Endothelial cell of umbilical vein (primary cell): ENCODE results near the gene COQ8A. TPM values are rescaled to one million over a fixed set of nuclear protein-coding genes. Genes with fewer than 3 reads are reported as not detected.

Experiments used
- BruUV-seq: library from RNA; stranded (reverse); fragments of 400-500 nt; replicated peaks from 2 replicates; lab custom pipeline; 2021; lab: Mats Ljungman, UMichigan
- CTCF ChIA-PET: fragments of 300-600, 350-600 bp; sonication (Branson Sonifier 250); formaldehyde crosslinking; loops from one replicate; lab custom pipeline; 2021; ENCODE audit warnings: antibody characterized with exemption, inconsistent platforms; lab: Charles Lee
- POLR2A ChIA-PET: fragments of 300-600, 350-600 bp; sonication (Branson Sonifier 250); formaldehyde crosslinking; loops from one replicate; lab custom pipeline; 2021; ENCODE audit warnings: antibody characterized with exemption, inconsistent platforms; lab: Charles Lee
- DNase-seq: peaks from one replicate; pipeline ENCODE4 v3.0.0-alpha.2; 2011; ENCODE audit warnings: low read depth, low spot score
- FAIRE-seq: peaks from 2 replicates; lab custom pipeline; 2011; peaks lifted over from hg19 to GRCh38; lab: Jason Lieb, UNC
- H2AFZ ChIP-seq: 2 replicates; pipeline ENCODE4 v1.6.0; 2012; ENCODE audit warnings: low read depth, low read length, control low read depth, inconsistent platforms
- H3K27ac ChIP-seq: 2 replicates; pipeline ENCODE4 v1.5.1; 2011; ENCODE audit warnings: low read depth, mild to moderate bottlenecking, control low read depth, low read length, moderate library complexity; ENCODE audit not compliant: insufficient read depth
- H3K27me3 ChIP-seq, 2 experiments: 2 replicates each; pipeline versions ENCODE4 v1.6.0 to v1.6.1; 2011; ENCODE audit warnings: low read length in 2 of 2, mixed read lengths in 1 of 2; ENCODE audit not compliant: control insufficient read depth in 2 of 2, insufficient read depth in 2 of 2
- H3K36me3 ChIP-seq, 2 experiments: 2 replicates in 1 of 2; 3 replicates in 1 of 2; pipeline ENCODE4 v1.5.1; 2011; ENCODE audit warnings: low read length in 2 of 2, mild to moderate bottlenecking in 1 of 2, moderate library complexity in 1 of 2; ENCODE audit not compliant: control insufficient read depth in 2 of 2, insufficient read depth in 2 of 2; ENCODE audit errors: extremely low read depth in 1 of 2
- H3K4me1 ChIP-seq: 3 replicates; pipeline ENCODE4 v1.5.1; 2011; ENCODE audit warnings: mild to moderate bottlenecking, low read length; ENCODE audit not compliant: control insufficient read depth, insufficient read depth; ENCODE audit errors: extremely low read depth
- H3K4me2 ChIP-seq: 2 replicates; pipeline ENCODE4 v1.6.1; 2011; ENCODE audit warnings: low read length, control low read depth, mixed read lengths; ENCODE audit not compliant: insufficient read depth
- H3K4me3 ChIP-seq, 3 experiments: fragments of 200-600 bp in 1 of 3; sonication (generic), shearing (Covaris generic) in 1 of 3; replicated peaks in 1 of 3; 2 replicates each; pipeline ENCODE4 v1.5.1; 2011 to 2016; ENCODE audit warnings: control low read depth in 3 of 3, low read length in 3 of 3, mild to moderate bottlenecking in 2 of 3, inconsistent platforms in 1 of 3, low read depth in 1 of 3, moderate library complexity in 1 of 3; ENCODE audit not compliant: insufficient read depth in 1 of 3
- H3K79me2 ChIP-seq: 2 replicates; pipeline ENCODE4 v1.6.0; 2012; ENCODE audit warnings: low read length, inconsistent platforms; ENCODE audit not compliant: control insufficient read depth, insufficient read depth
- H3K9ac ChIP-seq: replicated peaks from 2 replicates; pipeline ENCODE3; 2011; ENCODE audit warnings: low read length, control low read depth; ENCODE audit not compliant: insufficient read depth; ENCODE audit errors: extremely low read depth
- H3K9me1 ChIP-seq: replicated peaks from 3 replicates; pipeline ENCODE4 v1.6.0; 2011; ENCODE audit warnings: mild to moderate bottlenecking, low read length; ENCODE audit not compliant: control insufficient read depth, insufficient read depth; ENCODE audit errors: extremely low read depth
- H3K9me3 ChIP-seq: replicated peaks from 2 replicates; pipeline ENCODE4 v1.5.1; 2012; ENCODE audit warnings: low read length, inconsistent platforms; ENCODE audit not compliant: control insufficient read depth, insufficient read depth
- H4K20me1 ChIP-seq: replicated peaks from 2 replicates; pipeline ENCODE3; 2011; ENCODE audit warnings: mild to moderate bottlenecking, low read length; ENCODE audit not compliant: control insufficient read depth, insufficient read depth; ENCODE audit errors: extremely low read depth
- EZH2 ChIP-seq: IDR thresholded peaks from 2 replicates; pipeline ENCODE4 v1.6.1; 2012; ENCODE audit warnings: borderline replicate concordance, low read depth, mild to moderate bottlenecking, moderate library complexity, low read length, inconsistent platforms; ENCODE audit not compliant: severe bottlenecking
- FOS ChIP-seq: IDR thresholded peaks from 2 replicates; pipeline ENCODE4 v1.6.1; 2011; ENCODE audit warnings: mild to moderate bottlenecking, low read length, moderate library complexity, borderline replicate concordance; ENCODE audit not compliant: insufficient read depth
- GATA2 ChIP-seq: IDR thresholded peaks from 2 replicates; pipeline ENCODE4 v1.7.0; 2011; ENCODE audit warnings: low read depth, mild to moderate bottlenecking, moderate library complexity, mixed read lengths, low read length; ENCODE audit not compliant: insufficient read length, insufficient read depth
- JUN ChIP-seq: IDR thresholded peaks from 2 replicates; pipeline ENCODE4 v1.6.1; 2011; ENCODE audit warnings: borderline replicate concordance, low read depth; ENCODE audit not compliant: insufficient read length, insufficient read depth
- MAX ChIP-seq: IDR thresholded peaks from 2 replicates; pipeline ENCODE4 v1.6.1; 2011; ENCODE audit not compliant: insufficient read depth, insufficient read length
- MYC ChIP-seq: IDR thresholded peaks from one replicate; pipeline ENCODE4 v1.6.1; 2011; ENCODE audit warnings: mild to moderate bottlenecking, low read depth, low read length
- POLR2A ChIP-seq: IDR thresholded peaks from 2 replicates; pipeline ENCODE4 v1.6.1; 2012; ENCODE audit warnings: low read depth, mild to moderate bottlenecking, control low read depth, low read length
- POLR2AphosphoS5 ChIP-seq: IDR thresholded peaks from 2 replicates; pipeline ENCODE4 v1.6.1; 2012; ENCODE audit warnings: low read depth, mild to moderate bottlenecking, control low read depth, low read length, moderate library complexity; ENCODE audit not compliant: insufficient read depth
- dilution Hi-C: fragments of 300-500 bp; cut with MboI; formaldehyde crosslinking; loops from one replicate; pipeline ENCODE4 v1.15.0; 2019; ENCODE audit warnings: low sequenced_read_pairs; ENCODE audit not compliant: extremely low pct_ligation_motif_present
- intact Hi-C: fragments of 100-400 bp; cut with micrococcal nuclease; formaldehyde crosslinking; loops from one replicate; pipeline ENCODE4 v1.10.0; 2022
- polyA plus RNA-seq, 4 experiments: library from polyadenylated mRNA; depleted of rRNA in 3 of 4; stranded (reverse) in 3 of 4; unstranded in 1 of 4; fragments of >200 nt; gene quantifications; 2 replicates each; pipeline versions ENCODE4 v1.2.1 to v1.2.3, GENCODE V29; 2011 to 2012; ENCODE audit warnings: missing spikeins in 1 of 4
- total RNA-seq: library from RNA; stranded (reverse); gene quantifications from 2 replicates; pipeline ENCODE4 v1.2.3, GENCODE V29; 2021
- TF ChIP-seq, protein P1 (sequence below), 2 donors: IDR thresholded peaks; 1 replicate in 1 of 2; 2 replicates in 1 of 2; pipeline ENCODE4 v1.5.1; 2011; ENCODE audit warnings: low read length in 2 of 2, mild to moderate bottlenecking in 2 of 2, moderate library complexity in 2 of 2, control low read depth in 1 of 2, inconsistent platforms in 1 of 2, low read depth in 1 of 2; ENCODE audit not compliant: insufficient read depth in 1 of 2; ENCODE audit errors: extremely low read depth in 1 of 2

COQ8A gene
- total and polyA plus RNA-seq, 2 donors (not counting 3 experiments of a cell fraction or from before 2014, with no cell fraction given) = 6.8 to 9.4 TPM

DNA sequence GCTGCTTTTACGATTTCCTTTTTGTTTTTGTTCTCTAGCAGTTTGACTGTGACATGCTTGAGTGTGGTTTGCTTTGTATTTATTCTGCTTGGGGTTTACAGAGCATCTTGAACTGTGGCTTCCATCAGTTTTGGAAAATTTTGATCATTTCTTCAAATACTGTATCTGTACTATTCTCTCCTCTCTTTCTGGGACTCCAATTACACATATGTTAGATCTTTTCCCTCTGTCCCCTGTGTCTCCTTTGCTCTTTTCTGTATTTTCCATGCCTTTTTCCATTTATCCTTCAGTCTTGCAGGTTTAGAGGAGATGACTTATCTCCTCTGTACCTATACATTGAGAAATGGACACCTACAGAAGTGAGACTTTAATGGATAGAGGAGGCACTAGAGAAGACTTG, 31.7 kb downstream of the COQ8A start:
- H3K4me2 ChIP-seq = no peak overlapping the region
- FAIRE-seq = no peak
- dilution Hi-C loops = no loop called here

DNA sequence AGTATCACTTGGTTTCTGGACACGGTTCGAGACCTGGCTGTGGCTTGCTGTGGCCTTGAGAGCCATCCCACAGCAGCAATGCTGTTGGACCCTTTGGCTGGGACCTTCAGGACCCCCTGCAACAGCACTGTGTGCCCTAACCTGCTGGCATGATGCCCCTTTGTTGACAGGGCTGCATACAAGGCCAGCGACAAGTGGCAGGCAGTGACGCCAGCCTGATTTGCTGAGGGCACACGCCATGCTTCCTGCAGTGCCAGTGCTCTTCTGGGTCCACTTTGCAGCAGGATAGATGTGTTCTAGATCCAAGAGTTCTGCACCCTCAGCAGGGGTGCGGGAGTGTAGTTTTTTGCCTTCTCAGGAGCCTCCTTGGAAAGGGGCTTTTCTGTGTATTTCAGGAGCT, 32.8 kb downstream of the COQ8A start:
- BruUV-seq = no TSS peak
- Histone ChIP-seq H3K4me1 (no peaks in the 10 kb centered on the region), H3K27ac (no peak overlapping the region), H3K36me3 (no peaks in the 10 kb centered on the region), H4K20me1 (no peaks in the 10 kb centered on the region), H3K4me2 (no peak overlapping the region), H3K27me3 (no peaks in the 10 kb centered on the region), H3K9ac (no peak overlapping the region), H3K9me1 (no peaks in the 10 kb centered on the region), H3K4me3 (no peak overlapping the region), H3K9me3 (no peaks in the 10 kb centered on the region), H2AFZ (no peak overlapping the region), H3K79me2 (no peaks in the 10 kb centered on the region)
- no peak for DNase-seq
- ChIA-PET CTCF (interaction anchor here (2.1 kb wide), 1 partner anchor 346 kb away, joined by 7 read pairs; no protein-coding TSS in a partner anchor), POLR2A (no interaction called here)
- FAIRE-seq = no peak
- dilution Hi-C loops = no loop called here
- TF ChIP-seq JUN (no peak), POLR2A (no peak), FOS (no peak), MYC (no peak), EZH2 (no peak), GATA2 (no peak), MAX (no peak), POLR2AphosphoS5 (no peak)
- TF ChIP-seq, protein P1, sequence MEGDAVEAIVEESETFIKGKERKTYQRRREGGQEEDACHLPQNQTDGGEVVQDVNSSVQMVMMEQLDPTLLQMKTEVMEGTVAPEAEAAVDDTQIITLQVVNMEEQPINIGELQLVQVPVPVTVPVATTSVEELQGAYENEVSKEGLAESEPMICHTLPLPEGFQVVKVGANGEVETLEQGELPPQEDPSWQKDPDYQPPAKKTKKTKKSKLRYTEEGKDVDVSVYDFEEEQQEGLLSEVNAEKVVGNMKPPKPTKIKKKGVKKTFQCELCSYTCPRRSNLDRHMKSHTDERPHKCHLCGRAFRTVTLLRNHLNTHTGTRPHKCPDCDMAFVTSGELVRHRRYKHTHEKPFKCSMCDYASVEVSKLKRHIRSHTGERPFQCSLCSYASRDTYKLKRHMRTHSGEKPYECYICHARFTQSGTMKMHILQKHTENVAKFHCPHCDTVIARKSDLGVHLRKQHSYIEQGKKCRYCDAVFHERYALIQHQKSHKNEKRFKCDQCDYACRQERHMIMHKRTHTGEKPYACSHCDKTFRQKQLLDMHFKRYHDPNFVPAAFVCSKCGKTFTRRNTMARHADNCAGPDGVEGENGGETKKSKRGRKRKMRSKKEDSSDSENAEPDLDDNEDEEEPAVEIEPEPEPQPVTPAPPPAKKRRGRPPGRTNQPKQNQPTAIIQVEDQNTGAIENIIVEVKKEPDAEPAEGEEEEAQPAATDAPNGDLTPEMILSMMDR (IDR thresholded peaks at IDR 0.05; ENCODE audit: extremely low read depth in 1 of 2, insufficient read depth in 1 of 2, low read depth in 1 of 2, low read length in 2 of 2) = no peak
- intact Hi-C loops = no loop called here

More for the DNA sequence above, 31.7 kb downstream of the COQ8A start:
- H3K9ac ChIP-seq = no peak overlapping the region
- H3K79me2 ChIP-seq = no peaks in the 10 kb centered on the region
- ChIA-PET CTCF (no interaction called here), POLR2A (no interaction called here)
- BruUV-seq = no TSS peak
- TF ChIP-seq, protein P1 (IDR thresholded peaks at IDR 0.05; ENCODE audit: extremely low read depth in 1 of 2, insufficient read depth in 1 of 2, low read depth in 1 of 2, low read length in 2 of 2) = no peak
- TF ChIP-seq JUN = no peak
- no peak for TF ChIP-seq GATA2
- no peak overlapping the region for H3K4me3 ChIP-seq
- no peaks in the 10 kb centered on the region for H3K4me1 ChIP-seq
- no peaks in the 10 kb centered on the region for H3K9me3 ChIP-seq
- H3K27ac ChIP-seq = no peak overlapping the region
- intact Hi-C loops = no loop called here
- H3K9me1 ChIP-seq = no peaks in the 10 kb centered on the region
- H2AFZ ChIP-seq = no peak overlapping the region
- no peak for DNase-seq
- H4K20me1 ChIP-seq = no peaks in the 10 kb centered on the region
- no peaks in the 10 kb centered on the region for H3K36me3 ChIP-seq
- H3K27me3 ChIP-seq = no peaks in the 10 kb centered on the region
